ENCODE measurements around the gene SLIT1.

The SLIT1 gene

DNA sequence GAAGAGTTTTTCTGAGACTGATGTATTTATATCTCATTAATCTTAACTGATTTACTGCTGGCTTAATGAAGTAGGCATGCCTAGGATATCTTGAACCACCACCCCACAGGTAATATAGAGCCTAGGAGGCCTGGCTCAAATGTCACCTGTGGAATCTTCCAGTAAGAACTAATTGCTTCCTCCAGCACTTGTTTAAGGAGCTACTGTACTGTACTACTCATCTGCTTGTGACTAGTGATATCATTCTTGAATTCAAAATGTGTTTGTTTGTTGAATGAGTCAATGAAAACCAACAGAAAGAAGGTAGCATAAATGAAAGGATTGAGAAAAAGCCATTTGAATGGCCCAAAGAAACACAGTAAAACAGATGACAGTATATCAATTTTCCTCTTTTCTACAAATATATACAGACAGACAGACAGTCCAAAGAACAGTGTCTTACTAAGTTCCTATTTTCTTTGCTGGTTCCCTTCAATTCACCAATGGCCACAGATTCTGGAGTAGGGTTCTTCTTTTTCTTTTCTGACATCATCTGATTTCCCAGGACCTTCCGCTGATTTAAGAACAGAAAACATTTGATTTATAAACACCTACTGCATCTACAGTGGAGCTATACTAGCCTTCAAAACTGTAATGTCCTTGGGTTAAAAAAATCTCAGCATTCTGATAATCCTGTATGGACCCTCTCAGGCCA lies 43.7 kb upstream of the SLIT1 start:
- H3K4me2 ChIP-seq (ENCODE audit: low read length) = no peak overlapping the region
- no peaks in the 10 kb centered on the region for H3K79me2 ChIP-seq
- no peak overlapping the region for H3K27ac ChIP-seq
- H3K4me1 ChIP-seq = no peaks in the 10 kb centered on the region
- TF ChIP-seq, protein P1, sequence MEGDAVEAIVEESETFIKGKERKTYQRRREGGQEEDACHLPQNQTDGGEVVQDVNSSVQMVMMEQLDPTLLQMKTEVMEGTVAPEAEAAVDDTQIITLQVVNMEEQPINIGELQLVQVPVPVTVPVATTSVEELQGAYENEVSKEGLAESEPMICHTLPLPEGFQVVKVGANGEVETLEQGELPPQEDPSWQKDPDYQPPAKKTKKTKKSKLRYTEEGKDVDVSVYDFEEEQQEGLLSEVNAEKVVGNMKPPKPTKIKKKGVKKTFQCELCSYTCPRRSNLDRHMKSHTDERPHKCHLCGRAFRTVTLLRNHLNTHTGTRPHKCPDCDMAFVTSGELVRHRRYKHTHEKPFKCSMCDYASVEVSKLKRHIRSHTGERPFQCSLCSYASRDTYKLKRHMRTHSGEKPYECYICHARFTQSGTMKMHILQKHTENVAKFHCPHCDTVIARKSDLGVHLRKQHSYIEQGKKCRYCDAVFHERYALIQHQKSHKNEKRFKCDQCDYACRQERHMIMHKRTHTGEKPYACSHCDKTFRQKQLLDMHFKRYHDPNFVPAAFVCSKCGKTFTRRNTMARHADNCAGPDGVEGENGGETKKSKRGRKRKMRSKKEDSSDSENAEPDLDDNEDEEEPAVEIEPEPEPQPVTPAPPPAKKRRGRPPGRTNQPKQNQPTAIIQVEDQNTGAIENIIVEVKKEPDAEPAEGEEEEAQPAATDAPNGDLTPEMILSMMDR (IDR thresholded peaks at IDR 0.05) = no peak
- H3K36me3 ChIP-seq (ENCODE audit: control insufficient read depth, insufficient read depth, low read length) = no peaks in the 10 kb centered on the region
- H2AFZ ChIP-seq = no peak overlapping the region
- no peaks in the 10 kb centered on the region for H3K9me3 ChIP-seq (ENCODE audit: control insufficient read depth, low read length)
- no peaks in the 10 kb centered on the region for H3K27me3 ChIP-seq (ENCODE audit: control insufficient read depth, insufficient read depth, low read length)
- no peak overlapping the region for H3K4me3 ChIP-seq (ENCODE audit: low read depth, low read length)
- no peak overlapping the region for H3K9ac ChIP-seq

DNA sequence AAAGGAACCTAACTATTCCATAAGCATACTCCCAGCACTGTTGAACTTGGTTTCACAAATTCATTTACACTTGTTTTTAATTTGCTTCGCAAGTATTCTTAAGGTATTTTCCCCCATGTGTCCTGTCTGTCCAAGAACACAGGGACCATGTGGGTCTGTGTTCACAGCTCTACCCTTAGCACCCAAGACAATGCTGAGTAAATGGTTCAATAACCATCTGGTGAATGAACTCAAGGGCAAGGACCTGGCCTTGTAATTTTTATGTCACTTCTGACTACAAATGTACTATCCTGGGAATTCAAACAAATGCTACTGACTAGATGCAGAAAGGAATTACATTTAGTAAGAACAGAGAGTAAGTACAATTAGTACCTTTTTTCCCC lies 43.0 kb upstream of the SLIT1 start:
- H3K4me3 ChIP-seq (ENCODE audit: low read depth, low read length) = no peak overlapping the region
- no peak overlapping the region for H3K9ac ChIP-seq
- H3K36me3 ChIP-seq (ENCODE audit: control insufficient read depth, insufficient read depth, low read length) = no peaks in the 10 kb centered on the region
- H3K4me2 ChIP-seq (ENCODE audit: low read length) = no peak overlapping the region
- H3K4me1 ChIP-seq = no peaks in the 10 kb centered on the region
- no peak overlapping the region for H2AFZ ChIP-seq
- no peaks in the 10 kb centered on the region for H3K27me3 ChIP-seq (ENCODE audit: control insufficient read depth, insufficient read depth, low read length)
- no peaks in the 10 kb centered on the region for H3K79me2 ChIP-seq
- no peak overlapping the region for H3K27ac ChIP-seq
- H3K9me3 ChIP-seq (ENCODE audit: control insufficient read depth, low read length) = no peaks in the 10 kb centered on the region
- TF ChIP-seq, protein P1 (IDR thresholded peaks at IDR 0.05) = no peak

DNA sequence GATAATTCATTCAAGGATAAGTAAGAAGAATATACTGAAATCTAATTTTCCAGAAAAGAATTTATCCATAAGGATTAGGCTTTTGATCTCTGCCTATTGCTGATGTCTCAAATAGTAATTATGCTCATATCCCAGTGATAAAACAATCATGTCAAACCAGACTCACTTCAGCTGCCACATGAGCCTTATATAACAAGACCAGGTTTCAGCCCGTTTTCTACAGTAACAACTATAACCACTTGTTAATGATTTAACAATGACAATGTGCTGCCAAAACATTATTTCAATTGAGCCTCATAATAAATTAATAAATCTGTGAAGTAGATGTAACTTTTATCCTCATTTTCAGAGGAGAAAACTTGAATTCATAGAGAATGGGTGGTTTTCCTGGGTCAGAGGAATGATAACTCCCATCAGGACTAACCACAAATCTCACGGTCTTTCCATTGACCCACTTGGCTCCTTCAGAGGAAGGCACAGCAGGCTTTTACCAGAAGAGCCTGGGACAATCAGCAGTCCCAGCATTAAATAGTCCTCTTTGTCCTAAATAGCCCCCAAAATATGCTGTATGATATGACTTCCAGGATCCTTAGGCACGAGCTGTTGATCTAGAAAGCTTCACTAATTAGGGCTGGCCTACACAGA lies 42.5 kb upstream of the SLIT1 start:
- Histone ChIP-seq H3K36me3 (ENCODE audit: control insufficient read depth, insufficient read depth, low read length) (no peaks in the 10 kb centered on the region), H3K79me2 (no peaks in the 10 kb centered on the region), H3K4me1 (no peaks in the 10 kb centered on the region)

DNA sequence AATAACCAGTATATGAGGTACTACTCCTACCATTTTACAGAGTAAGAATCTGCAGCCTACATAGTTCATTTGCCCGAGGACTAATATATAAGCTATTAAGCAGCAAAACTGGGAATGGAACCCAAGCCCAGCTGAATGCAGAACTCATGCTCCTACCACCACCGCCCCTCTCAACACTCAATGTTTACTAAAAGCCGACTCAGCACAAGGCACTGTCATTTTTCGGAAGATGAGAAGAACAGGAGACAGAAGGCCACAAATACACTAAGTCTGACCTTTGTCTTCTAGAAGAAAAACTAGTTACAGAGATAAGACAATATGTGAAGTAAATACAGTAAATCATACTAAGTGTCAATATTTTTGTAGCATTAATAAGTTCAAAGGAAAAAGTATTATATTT lies 40.6 kb upstream of the SLIT1 start:
- no peaks in the 10 kb centered on the region for H3K36me3 ChIP-seq (ENCODE audit: control insufficient read depth, insufficient read depth, low read length)
- H3K4me3 ChIP-seq (ENCODE audit: low read depth, low read length) = no peak overlapping the region
- TF ChIP-seq, protein P1 (IDR thresholded peaks at IDR 0.05) = no peak

More for the DNA sequence above, 42.5 kb upstream of the SLIT1 start:
- Histone ChIP-seq H3K9ac (no peak overlapping the region), H3K27ac (no peak overlapping the region), H3K27me3 (ENCODE audit: control insufficient read depth, insufficient read depth, low read length) (no peaks in the 10 kb centered on the region), H2AFZ (no peak overlapping the region), H3K4me2 (ENCODE audit: low read length) (no peak overlapping the region), H3K4me3 (ENCODE audit: low read depth, low read length) (no peak overlapping the region), H3K9me3 (ENCODE audit: control insufficient read depth, low read length) (no peaks in the 10 kb centered on the region)
- TF ChIP-seq, protein P1 (IDR thresholded peaks at IDR 0.05) = no peak

More for the DNA sequence above, 40.6 kb upstream of the SLIT1 start:
- no peak overlapping the region for H3K9ac ChIP-seq
- H3K4me1 ChIP-seq = no peaks in the 10 kb centered on the region
- H2AFZ ChIP-seq = no peak overlapping the region
- H3K4me2 ChIP-seq (ENCODE audit: low read length) = no peak overlapping the region
- H3K9me3 ChIP-seq (ENCODE audit: control insufficient read depth, low read length) = no peaks in the 10 kb centered on the region
- no peaks in the 10 kb centered on the region for H3K79me2 ChIP-seq
- H3K27me3 ChIP-seq (ENCODE audit: control insufficient read depth, insufficient read depth, low read length) = no peaks in the 10 kb centered on the region
- no peak overlapping the region for H3K27ac ChIP-seq
